ENCODE data around the gene ZCCHC14. TPM values are rescaled to one million over a fixed set of nuclear protein-coding genes. Genes with fewer than 3 reads are reported as not detected.

ZCCHC14 gene
- total RNA-seq, 2 donors from 2014 or later: 33.0 to 45.6 TPM

GRCh38 chr16:87446479-87446878 lies 46.3 kb downstream of the ZCCHC14 start:
- H3K4me1 ChIP-seq (ENCODE audit: control insufficient read depth in 1 of 2, low read depth in 2 of 2): peaks cover 0 to 29% of the 10 kb centered on the region in 2 donors
- ATAC-seq (ENCODE audit: insufficient number of reproducible peaks, low FRiP score, low read depth): no peak
- peak overlapping the region; percentile 64 to 67 for H3K27ac ChIP-seq
- H3K27me3 ChIP-seq (replicated peaks; ENCODE audit: insufficient read depth): no peaks in the 10 kb centered on the region
- H3K9me3 ChIP-seq: no peaks in the 10 kb centered on the region
- TF ChIP-seq CTCF (IDR thresholded peaks at IDR 0.05): no peak
- H3K4me3 ChIP-seq: no peak overlapping the region
- DNase-seq (ENCODE audit: low spot score): no peak
- H3K36me3 ChIP-seq: peaks cover 10% of the 10 kb centered on the region

GRCh38 chr16:87445486-87445885 lies 47.3 kb downstream of the ZCCHC14 start:
- ATAC-seq (ENCODE audit: insufficient number of reproducible peaks, low FRiP score, low read depth) (no peak), DNase-seq (ENCODE audit: low spot score) (no peak)
- Histone ChIP-seq H3K36me3 (peaks cover 9% of the 10 kb centered on the region), H3K27me3 (replicated peaks; ENCODE audit: insufficient read depth) (no peaks in the 10 kb centered on the region), H3K27ac (no peak overlapping the region), H3K4me1 (ENCODE audit: control insufficient read depth in 1 of 2, low read depth in 2 of 2) (peaks cover 0 to 33% of the 10 kb centered on the region in 2 donors), H3K9me3 (no peaks in the 10 kb centered on the region), H3K4me3 (no peak overlapping the region)
- no peak for TF ChIP-seq CTCF (IDR thresholded peaks at IDR 0.05)

GRCh38 chr16:87443964-87444363 lies 48.9 kb downstream of the ZCCHC14 start:
- Histone ChIP-seq H3K27ac (no peak overlapping the region), H3K9me3 (no peaks in the 10 kb centered on the region), H3K27me3 (replicated peaks; ENCODE audit: insufficient read depth) (no peaks in the 10 kb centered on the region), H3K36me3 (peaks cover 9% of the 10 kb centered on the region), H3K4me1 (ENCODE audit: control insufficient read depth in 1 of 2, low read depth in 2 of 2) (peaks cover 0 to 33% of the 10 kb centered on the region in 2 donors), H3K4me3 (no peak overlapping the region)
- TF ChIP-seq CTCF (IDR thresholded peaks at IDR 0.05): no peak
- DNase-seq (ENCODE audit: low spot score) (no peak), ATAC-seq (ENCODE audit: insufficient number of reproducible peaks, low FRiP score, low read depth) (no peak)

GRCh38 chr16:87443016-87443415 lies 49.8 kb downstream of the ZCCHC14 start:
- ATAC-seq (ENCODE audit: insufficient number of reproducible peaks, low FRiP score, low read depth): no peak
- H3K4me1 ChIP-seq (ENCODE audit: control insufficient read depth in 1 of 2, low read depth in 2 of 2): peaks cover 0 to 33% of the 10 kb centered on the region in 2 donors

GRCh38 chr16:87442581-87442966 lies 50.2 kb downstream of the ZCCHC14 start:
- H3K27me3 ChIP-seq (replicated peaks; ENCODE audit: insufficient read depth): no peaks in the 10 kb centered on the region
- no peak overlapping the region for H3K27ac ChIP-seq
- peaks cover 0 to 29% of the 10 kb centered on the region in 2 donors for H3K4me1 ChIP-seq (ENCODE audit: control insufficient read depth in 1 of 2, low read depth in 2 of 2)
- no peak for TF ChIP-seq CTCF (IDR thresholded peaks at IDR 0.05)
- DNase-seq (ENCODE audit: low spot score) (no peak), ATAC-seq (ENCODE audit: insufficient number of reproducible peaks, low FRiP score, low read depth) (no peak)
- no peaks in the 10 kb centered on the region for H3K9me3 ChIP-seq
- no peak overlapping the region for H3K4me3 ChIP-seq
- peaks cover 9% of the 10 kb centered on the region for H3K36me3 ChIP-seq

More at GRCh38 chr16:87443016-87443415, 49.8 kb downstream of the ZCCHC14 start:
- H3K27ac ChIP-seq: no peak overlapping the region
- no peak overlapping the region for H3K4me3 ChIP-seq
- peaks cover 9% of the 10 kb centered on the region for H3K36me3 ChIP-seq
- TF ChIP-seq CTCF (IDR thresholded peaks at IDR 0.05): no peak
- H3K27me3 ChIP-seq (replicated peaks; ENCODE audit: insufficient read depth): no peaks in the 10 kb centered on the region
- H3K9me3 ChIP-seq: no peaks in the 10 kb centered on the region
- no peak for DNase-seq (ENCODE audit: low spot score)
